H9 (cell line): ENCODE results near the gene CPE. TPM values are rescaled to one million over a fixed set of nuclear protein-coding genes. Genes with fewer than 3 reads are reported as not detected.

Source experiments
- DNase-seq: peaks from one replicate; pipeline ENCODE4 v3.0.0-alpha.2; 2017
- H2AFZ ChIP-seq: one replicate; pipeline ENCODE4 v1.6.1; 2013; ENCODE audit warnings: mild to moderate bottlenecking, low read length, control low read depth, moderate library complexity
- H2AK5ac ChIP-seq: 2 replicates; pipeline ENCODE4 v1.6.1; 2013; ENCODE audit warnings: low read length, control low read depth, mixed read lengths; ENCODE audit not compliant: insufficient read length
- H2BK120ac ChIP-seq: one replicate; pipeline ENCODE4 v1.6.1; 2013; ENCODE audit warnings: low read depth, mild to moderate bottlenecking, low read length, control low read depth, inconsistent platforms; ENCODE audit not compliant: poor library complexity, severe bottlenecking
- H2BK12ac ChIP-seq: 2 replicates; pipeline ENCODE4 v1.6.1; 2013; ENCODE audit warnings: low read length, control low read depth, mixed read lengths, low read depth; ENCODE audit not compliant: insufficient read length
- H2BK15ac ChIP-seq: 2 replicates; pipeline ENCODE4 v1.6.1; 2013; ENCODE audit warnings: low read depth, low read length, control low read depth
- H2BK20ac ChIP-seq: one replicate; pipeline ENCODE4 v1.6.1; 2013; ENCODE audit warnings: low read depth, mild to moderate bottlenecking, low read length, control low read depth, inconsistent platforms; ENCODE audit not compliant: poor library complexity, severe bottlenecking
- H2BK5ac ChIP-seq: 2 replicates; pipeline ENCODE4 v1.6.1; 2013; ENCODE audit warnings: low read length, control low read depth, mixed read lengths; ENCODE audit not compliant: insufficient read length
- H3K14ac ChIP-seq: 2 replicates; pipeline ENCODE4 v1.6.1; 2013; ENCODE audit warnings: low read length, control low read depth; ENCODE audit not compliant: insufficient read depth
- H3K18ac ChIP-seq: 2 replicates; pipeline ENCODE4 v1.6.1; 2013; ENCODE audit warnings: low read depth, mild to moderate bottlenecking, mixed read lengths, low read length, control low read depth; ENCODE audit not compliant: insufficient read length
- H3K23ac ChIP-seq: 2 replicates; pipeline ENCODE4 v1.6.1; 2013; ENCODE audit warnings: low read length, control low read depth, mixed read lengths, low read depth; ENCODE audit not compliant: insufficient read length
- H3K23me2 ChIP-seq: 2 replicates; pipeline ENCODE4 v1.6.1; 2013; ENCODE audit warnings: low read depth, mild to moderate bottlenecking, mixed read lengths, low read length, control low read depth; ENCODE audit not compliant: insufficient read length, poor library complexity, severe bottlenecking
- H3K27ac ChIP-seq: 2 replicates; pipeline ENCODE4 v1.5.1; 2013; ENCODE audit warnings: low read length, control low read depth, mixed read lengths, low read depth; ENCODE audit not compliant: insufficient read length
- H3K27me3 ChIP-seq: 2 replicates; pipeline ENCODE4 v1.6.1; 2013; ENCODE audit warnings: low read length, control low read depth, inconsistent platforms; ENCODE audit not compliant: insufficient read depth
- H3K4ac ChIP-seq: 2 replicates; pipeline ENCODE4 v1.6.1; 2013; ENCODE audit warnings: low read depth, mild to moderate bottlenecking, control low read depth, inconsistent platforms, low read length, moderate library complexity
- H3K4me1 ChIP-seq: 2 replicates; pipeline ENCODE4 v1.6.1; 2013; ENCODE audit warnings: low read length, control low read depth, inconsistent platforms; ENCODE audit not compliant: insufficient read depth
- H3K4me2 ChIP-seq: 2 replicates; pipeline ENCODE4 v1.6.1; 2013; ENCODE audit warnings: low read length, control low read depth, mixed read lengths; ENCODE audit not compliant: insufficient read length, insufficient read depth
- H3K56ac ChIP-seq: 2 replicates; pipeline ENCODE4 v1.6.1; 2013; ENCODE audit warnings: low read depth, mild to moderate bottlenecking, mixed read lengths, low read length, control low read depth; ENCODE audit not compliant: insufficient read length
- H3K79me1 ChIP-seq: 2 replicates; pipeline ENCODE4 v1.6.1; 2013; ENCODE audit warnings: low read depth, mild to moderate bottlenecking, moderate library complexity, low read length, control low read depth, inconsistent platforms; ENCODE audit not compliant: insufficient read depth, poor library complexity, severe bottlenecking
- H3K79me2 ChIP-seq: 2 replicates; pipeline ENCODE4 v1.6.1; 2013; ENCODE audit warnings: low read length, control low read depth, inconsistent platforms; ENCODE audit not compliant: insufficient read depth
- H3K9ac ChIP-seq: 2 replicates; pipeline ENCODE4 v1.6.1; 2013; ENCODE audit warnings: low read length, control low read depth, mixed read lengths; ENCODE audit not compliant: insufficient read length; ENCODE audit errors: extremely low read depth
- H3K9me3 ChIP-seq: one replicate; pipeline ENCODE4 v1.6.1; 2013; ENCODE audit warnings: low read depth, low read length, inconsistent platforms; ENCODE audit not compliant: control insufficient read depth
- H3T11ph ChIP-seq: one replicate; pipeline ENCODE4 v1.6.1; 2013; ENCODE audit warnings: mild to moderate bottlenecking, low read length, control low read depth, inconsistent platforms
- H4K20me1 ChIP-seq: one replicate; pipeline ENCODE4 v1.6.1; 2013; ENCODE audit not compliant: control insufficient read depth, insufficient read length, insufficient read depth
- H4K5ac ChIP-seq: 2 replicates; pipeline ENCODE4 v1.6.1; 2013; ENCODE audit warnings: low read depth, mild to moderate bottlenecking, mixed read lengths, low read length, control low read depth; ENCODE audit not compliant: insufficient read length
- H4K8ac ChIP-seq: replicated peaks from 2 replicates; pipeline ENCODE4 v1.6.1; 2013; ENCODE audit warnings: low read length, control low read depth, mixed read lengths, low read depth; ENCODE audit not compliant: insufficient read length
- H4K91ac ChIP-seq: 2 replicates; pipeline ENCODE4 v1.6.1; 2013; ENCODE audit warnings: low read depth, mild to moderate bottlenecking, moderate library complexity, mixed read lengths, low read length, control low read depth; ENCODE audit not compliant: insufficient read length
- H3K27ac Mint-ChIP-seq, 3 experiments: 2 replicates in 2 of 3; 3 replicates in 1 of 3; pipeline ENCODE4 v1.8.0; 2020 to 2021; ENCODE audit warnings: mixed read lengths in 3 of 3, mild to moderate bottlenecking in 1 of 3, moderate library complexity in 1 of 3
- H3K27me3 Mint-ChIP-seq: 2 replicates; pipeline ENCODE4 v1.8.0; 2021; ENCODE audit warnings: low read depth, mild to moderate bottlenecking, moderate library complexity, mixed read lengths
- H3K36me3 Mint-ChIP-seq, 3 experiments: 2 replicates in 2 of 3; 3 replicates in 1 of 3; pipeline ENCODE4 v1.8.0; 2020 to 2021; ENCODE audit warnings: low read depth in 3 of 3, mixed read lengths in 3 of 3; ENCODE audit not compliant: insufficient read depth in 1 of 3
- H3K4me1 Mint-ChIP-seq, 2 experiments: 2 replicates each; pipeline ENCODE4 v1.8.0; 2020; ENCODE audit warnings: mixed read lengths in 2 of 2
- H3K4me3 Mint-ChIP-seq, 2 experiments: 2 replicates in 1 of 2; 3 replicates in 1 of 2; pipeline ENCODE4 v1.8.0; 2020 to 2021; ENCODE audit warnings: mild to moderate bottlenecking in 2 of 2, mixed read lengths in 2 of 2, moderate library complexity in 1 of 2
- H3K9me3 Mint-ChIP-seq, 2 experiments: 2 replicates in 1 of 2; 3 replicates in 1 of 2; pipeline ENCODE4 v1.8.0; 2020; ENCODE audit warnings: mild to moderate bottlenecking in 2 of 2, mixed read lengths in 2 of 2, moderate library complexity in 1 of 2
- WGBS: extraction: QIAGEN DNeasy Blood & Tissue Kit; methylation state at CpG from one replicate; pipeline ENCODE4 v1.1.7; 2013; ENCODE audit warnings: missing lambda C conversion rate, low lambda C conversion rate, mixed read lengths; ENCODE audit not compliant: insufficient read length; ENCODE audit errors: extremely low coverage; 5-methylcytosine and 5-hydroxymethylcytosine counted together
- total RNA-seq: library from RNA; stranded (reverse); gene quantifications from 2 replicates; pipeline ENCODE4 v1.2.1, GENCODE V29; 2021
- TF ChIP-seq, protein P1 (sequence below): fragments of 200-600 bp; sonication (generic); conservative IDR thresholded peaks from 3 replicates; pipeline ENCODE4 v1.8.0; 2021; ENCODE audit warnings: antibody characterized with exemption, mild to moderate bottlenecking

Gene CPE
- total RNA-seq, 1 experiment from 2014 or later: 10.0 TPM

GRCh38 chr4:165504184-165504583 is 125.4 kb downstream of the CPE start:
- no peak overlapping the region for H3K27ac Mint-ChIP-seq
- Histone ChIP-seq H4K8ac (no peak overlapping the region), H3K9ac (no peak overlapping the region)

More at GRCh38 chr4:165504184-165504583, 125.4 kb downstream of the CPE start:
- H4K20me1 ChIP-seq: no peaks in the 10 kb centered on the region
- H3K23me2 ChIP-seq: no peaks in the 10 kb centered on the region
- no peak overlapping the region for H3K4me3 Mint-ChIP-seq
- H2BK120ac ChIP-seq: no peak overlapping the region
- H3K14ac ChIP-seq: no peak overlapping the region
- H2BK12ac ChIP-seq: no peak overlapping the region
- H2AK5ac ChIP-seq: no peak overlapping the region
- no CpG with 5 or more reads among the region's 3 CpGs for WGBS
- TF ChIP-seq, protein P1, sequence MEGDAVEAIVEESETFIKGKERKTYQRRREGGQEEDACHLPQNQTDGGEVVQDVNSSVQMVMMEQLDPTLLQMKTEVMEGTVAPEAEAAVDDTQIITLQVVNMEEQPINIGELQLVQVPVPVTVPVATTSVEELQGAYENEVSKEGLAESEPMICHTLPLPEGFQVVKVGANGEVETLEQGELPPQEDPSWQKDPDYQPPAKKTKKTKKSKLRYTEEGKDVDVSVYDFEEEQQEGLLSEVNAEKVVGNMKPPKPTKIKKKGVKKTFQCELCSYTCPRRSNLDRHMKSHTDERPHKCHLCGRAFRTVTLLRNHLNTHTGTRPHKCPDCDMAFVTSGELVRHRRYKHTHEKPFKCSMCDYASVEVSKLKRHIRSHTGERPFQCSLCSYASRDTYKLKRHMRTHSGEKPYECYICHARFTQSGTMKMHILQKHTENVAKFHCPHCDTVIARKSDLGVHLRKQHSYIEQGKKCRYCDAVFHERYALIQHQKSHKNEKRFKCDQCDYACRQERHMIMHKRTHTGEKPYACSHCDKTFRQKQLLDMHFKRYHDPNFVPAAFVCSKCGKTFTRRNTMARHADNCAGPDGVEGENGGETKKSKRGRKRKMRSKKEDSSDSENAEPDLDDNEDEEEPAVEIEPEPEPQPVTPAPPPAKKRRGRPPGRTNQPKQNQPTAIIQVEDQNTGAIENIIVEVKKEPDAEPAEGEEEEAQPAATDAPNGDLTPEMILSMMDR: no peak
- H3K4me2 ChIP-seq: no peak overlapping the region
- no peak overlapping the region for H2BK15ac ChIP-seq
- H3K27me3 ChIP-seq: no peaks in the 10 kb centered on the region
- no peak overlapping the region for H2AFZ ChIP-seq
- H4K91ac ChIP-seq: no peak overlapping the region
- no peak overlapping the region for H3K23ac ChIP-seq
- H3K79me2 ChIP-seq: no peaks in the 10 kb centered on the region
- no peaks in the 10 kb centered on the region for H3K27me3 Mint-ChIP-seq
- H3K36me3 Mint-ChIP-seq: peaks cover 3 to 4% (median 3%) of the 10 kb centered on the region in 3 experiments; a peak in 3 of 7 replicates
- no peak overlapping the region for H3T11ph ChIP-seq
- no peak overlapping the region for H3K18ac ChIP-seq
- H3K9me3 Mint-ChIP-seq: no peaks in the 10 kb centered on the region
- no peak overlapping the region for H3K56ac ChIP-seq
- H3K4ac ChIP-seq: no peak overlapping the region
- no peaks in the 10 kb centered on the region for H3K9me3 ChIP-seq
- H2BK5ac ChIP-seq: no peak overlapping the region
- H3K4me1 ChIP-seq: no peaks in the 10 kb centered on the region
- no peaks in the 10 kb centered on the region for H3K4me1 Mint-ChIP-seq
- no peak overlapping the region for H4K5ac ChIP-seq
- H3K27ac ChIP-seq: no peak overlapping the region
- no peaks in the 10 kb centered on the region for H3K79me1 ChIP-seq
- H2BK20ac ChIP-seq: no peak overlapping the region
- DNase-seq: no peak
